Cerebellar cortex (tissue), 1 donor: Measurements from ENCODE around the gene CXorf65.

Experiments used
- DNase-seq: peaks from one replicate; pipeline ENCODE4 v3.0.0-alpha.2; 2015; ENCODE audit warnings: low spot score

The CXorf65 gene

DNA sequence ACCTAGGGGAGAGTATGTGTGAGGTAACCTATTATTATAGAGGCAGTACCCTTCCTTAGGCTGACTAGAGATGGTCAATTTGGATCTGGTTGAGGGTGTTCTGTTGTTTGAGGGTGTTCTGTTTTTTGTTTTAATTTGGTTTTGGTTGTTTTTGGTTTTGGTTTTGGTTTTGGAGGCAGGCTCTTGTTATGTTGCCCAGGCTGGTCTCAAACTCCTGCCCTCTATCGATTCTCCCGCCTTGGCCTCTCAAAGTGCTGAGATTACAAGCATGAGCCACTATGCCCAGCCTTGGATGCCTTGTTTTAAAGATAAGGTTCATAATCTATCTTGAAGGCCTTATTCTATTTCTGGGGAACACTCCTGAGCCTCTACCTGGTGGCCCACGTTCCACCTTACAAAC is 912 bp downstream of the CXorf65 start:
- DNase-seq, result no peak

GRCh38 chrX:71103110-71103983 is 3.2 kb downstream of the CXorf65 start:
- DNase-seq, result no peak

DNA sequence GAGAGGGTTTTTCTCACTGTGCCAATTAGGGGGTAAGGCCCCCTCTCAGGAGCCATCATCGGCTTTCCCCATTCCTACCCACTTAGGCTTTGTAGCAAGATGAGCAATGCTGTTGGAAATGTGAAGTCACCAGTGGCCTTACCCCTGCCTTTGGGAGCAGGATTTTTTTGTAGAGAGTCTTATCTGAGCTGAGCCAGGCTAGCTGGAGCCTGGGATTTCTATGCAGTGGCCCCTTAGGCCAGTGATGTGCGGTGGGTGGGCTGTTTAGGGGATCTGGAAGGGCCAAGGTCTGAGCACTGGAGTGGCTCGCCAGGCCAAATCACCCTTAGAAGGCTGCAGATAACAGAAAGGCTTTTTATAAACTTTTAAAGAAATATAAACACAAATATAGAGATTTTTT is 4.2 kb downstream of the CXorf65 start:
- DNase-seq, result no peak

DNA sequence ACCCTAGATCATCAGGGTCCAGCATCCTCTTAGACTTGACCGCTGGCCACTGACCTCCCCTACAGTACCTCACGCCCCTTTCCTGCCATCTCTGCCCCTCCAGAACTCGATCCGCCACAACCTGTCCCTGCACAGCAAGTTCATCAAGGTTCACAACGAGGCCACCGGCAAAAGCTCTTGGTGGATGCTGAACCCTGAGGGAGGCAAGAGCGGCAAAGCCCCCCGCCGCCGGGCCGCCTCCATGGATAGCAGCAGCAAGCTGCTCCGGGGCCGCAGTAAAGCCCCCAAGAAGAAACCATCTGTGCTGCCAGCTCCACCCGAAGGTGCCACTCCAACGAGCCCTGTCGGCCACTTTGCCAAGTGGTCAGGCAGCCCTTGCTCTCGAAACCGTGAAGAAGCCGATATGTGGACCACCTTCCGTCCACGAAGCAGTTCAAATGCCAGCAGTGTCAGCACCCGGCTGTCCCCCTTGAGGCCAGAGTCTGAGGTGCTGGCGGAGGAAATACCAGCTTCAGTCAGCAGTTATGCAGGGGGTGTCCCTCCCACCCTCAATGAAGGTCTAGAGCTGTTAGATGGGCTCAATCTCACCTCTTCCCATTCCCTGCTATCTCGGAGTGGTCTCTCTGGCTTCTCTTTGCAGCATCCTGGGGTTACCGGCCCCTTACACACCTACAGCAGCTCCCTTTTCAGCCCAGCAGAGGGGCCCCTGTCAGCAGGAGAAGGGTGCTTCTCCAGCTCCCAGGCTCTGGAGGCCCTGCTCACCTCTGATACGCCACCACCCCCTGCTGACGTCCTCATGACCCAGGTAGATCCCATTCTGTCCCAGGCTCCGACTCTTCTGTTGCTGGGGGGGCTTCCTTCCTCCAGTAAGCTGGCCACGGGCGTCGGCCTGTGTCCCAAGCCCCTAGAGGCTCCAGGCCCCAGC is 5.7 kb downstream of the CXorf65 start:
- DNase-seq, result no peak

GRCh38 chrX:71099736-71100135 is 6.8 kb downstream of the CXorf65 start:
- DNase-seq, result no peak

DNA sequence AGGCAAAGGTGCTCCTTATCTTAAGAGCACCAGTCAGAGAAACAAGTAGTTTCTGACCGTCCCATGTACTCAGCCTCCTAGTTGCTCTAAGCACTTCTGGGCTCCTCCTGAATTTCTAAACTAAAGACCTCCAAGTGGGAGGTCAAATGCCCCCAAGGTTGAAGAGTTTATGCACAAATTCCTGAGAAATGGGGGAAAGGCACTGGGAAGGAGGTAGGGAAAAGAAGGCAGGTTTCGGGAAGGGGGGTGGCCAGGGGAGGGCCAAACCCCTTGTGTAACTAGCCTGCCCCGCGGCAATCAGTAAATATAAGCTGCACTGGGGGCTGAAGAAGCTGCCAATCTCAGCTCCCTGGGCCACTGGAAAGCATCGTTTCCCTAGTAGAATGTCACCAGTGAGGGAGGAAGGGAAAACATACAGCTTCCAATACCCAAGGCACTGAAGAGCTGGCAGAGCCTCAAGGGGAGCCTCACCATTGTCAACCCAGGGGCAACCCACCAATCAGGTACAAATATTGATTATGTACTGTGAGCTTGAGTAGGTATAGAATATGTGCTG is 7.5 kb downstream of the CXorf65 start:
- no peak for DNase-seq

GRCh38 chrX:71098302-71098701 is 8.2 kb downstream of the CXorf65 start:
- DNase-seq, result peak; percentile 16

DNA sequence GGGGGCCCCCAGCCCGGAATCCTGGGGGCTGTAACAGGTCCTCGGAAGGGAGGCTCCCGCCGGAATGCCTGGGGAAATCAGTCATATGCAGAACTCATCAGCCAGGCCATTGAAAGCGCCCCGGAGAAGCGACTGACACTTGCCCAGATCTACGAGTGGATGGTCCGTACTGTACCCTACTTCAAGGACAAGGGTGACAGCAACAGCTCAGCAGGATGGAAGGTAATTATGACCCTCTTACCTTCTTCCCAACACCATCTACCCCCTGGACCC is 9.8 kb downstream of the CXorf65 start:
- no peak for DNase-seq

DNA sequence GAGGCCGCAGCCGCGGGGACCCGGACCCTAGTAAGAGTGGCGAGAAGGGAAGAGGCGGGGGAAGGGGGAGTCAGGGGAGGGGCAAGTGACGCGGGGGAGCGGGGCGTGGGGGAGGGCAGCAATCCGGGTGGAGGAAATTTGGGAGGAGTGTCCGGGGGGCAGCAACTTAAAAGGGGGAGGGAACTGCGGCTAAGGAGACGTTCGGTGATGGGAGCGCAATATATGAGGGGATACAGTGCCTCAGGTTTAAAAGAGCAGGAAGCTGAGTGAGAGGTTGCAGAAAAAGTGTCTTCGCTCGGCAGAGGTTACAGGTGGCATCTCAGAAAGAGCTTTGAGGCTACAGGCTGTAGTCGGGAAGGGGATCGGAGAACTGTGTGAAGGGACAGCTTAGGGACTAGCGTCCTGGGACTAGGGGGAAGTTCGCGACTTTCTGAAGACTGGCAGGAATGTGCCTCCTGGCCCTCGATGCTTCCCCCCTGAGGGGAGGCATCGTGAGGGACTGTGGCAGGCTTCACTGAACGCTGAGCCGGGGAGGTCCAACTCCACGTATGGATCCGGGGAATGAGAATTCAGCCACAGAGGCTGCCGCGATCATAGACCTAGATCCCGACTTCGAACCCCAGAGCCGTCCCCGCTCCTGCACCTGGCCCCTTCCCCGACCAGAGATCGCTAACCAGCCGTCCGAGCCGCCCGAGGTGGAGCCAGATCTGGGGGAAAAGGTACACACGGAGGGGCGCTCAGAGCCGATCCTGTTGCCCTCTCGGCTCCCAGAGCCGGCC is 10.4 kb downstream of the CXorf65 start:
- DNase-seq, result peak; percentile 40

DNA sequence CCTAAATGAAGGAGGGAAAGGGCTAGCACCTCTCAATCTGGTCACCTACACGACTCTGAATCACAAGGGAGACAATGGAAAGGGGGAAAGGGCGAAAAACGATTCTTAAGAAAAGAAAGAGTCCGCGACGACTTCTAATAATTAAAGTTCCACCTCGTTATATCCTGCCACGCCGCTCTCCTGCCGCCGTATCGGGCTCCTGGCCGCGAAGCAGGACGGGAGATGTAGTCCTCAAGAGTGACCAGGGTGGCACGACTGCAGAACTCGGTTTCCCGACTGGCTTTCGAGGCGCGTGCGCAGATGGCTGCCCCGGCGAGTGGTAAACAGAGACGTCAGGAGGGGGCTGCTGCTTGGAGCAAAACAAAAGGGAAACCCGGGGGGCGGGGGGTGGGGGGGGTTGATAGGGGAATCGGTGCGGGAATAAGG is 11.0 kb downstream of the CXorf65 start, which contains the start of gene FOXO4:
FOXO4 (plus strand) TSS at position 297 of the 426 bp plus-strand sequence. CDS start 678 bp downstream, outside the sequence.
- DNase-seq, result peak; percentile 91

- DNase-seq, result peak; percentile 4
Measured at GRCh38 chrX:71095033-71095432, 11.5 kb downstream of the CXorf65 start.

GRCh38 chrX:71091263-71091662 is 15.3 kb downstream of the CXorf65 start:
- no peak for DNase-seq

GRCh38 chrX:71085900-71086299 is 20.6 kb downstream of the CXorf65 start:
- no peak for DNase-seq

- no peak for DNase-seq
Measured at GRCh38 chrX:71082822-71083221, 23.7 kb downstream of the CXorf65 start.

- DNase-seq, result no peak
Measured at GRCh38 chrX:71082124-71082647, 24.4 kb downstream of the CXorf65 start.

DNA sequence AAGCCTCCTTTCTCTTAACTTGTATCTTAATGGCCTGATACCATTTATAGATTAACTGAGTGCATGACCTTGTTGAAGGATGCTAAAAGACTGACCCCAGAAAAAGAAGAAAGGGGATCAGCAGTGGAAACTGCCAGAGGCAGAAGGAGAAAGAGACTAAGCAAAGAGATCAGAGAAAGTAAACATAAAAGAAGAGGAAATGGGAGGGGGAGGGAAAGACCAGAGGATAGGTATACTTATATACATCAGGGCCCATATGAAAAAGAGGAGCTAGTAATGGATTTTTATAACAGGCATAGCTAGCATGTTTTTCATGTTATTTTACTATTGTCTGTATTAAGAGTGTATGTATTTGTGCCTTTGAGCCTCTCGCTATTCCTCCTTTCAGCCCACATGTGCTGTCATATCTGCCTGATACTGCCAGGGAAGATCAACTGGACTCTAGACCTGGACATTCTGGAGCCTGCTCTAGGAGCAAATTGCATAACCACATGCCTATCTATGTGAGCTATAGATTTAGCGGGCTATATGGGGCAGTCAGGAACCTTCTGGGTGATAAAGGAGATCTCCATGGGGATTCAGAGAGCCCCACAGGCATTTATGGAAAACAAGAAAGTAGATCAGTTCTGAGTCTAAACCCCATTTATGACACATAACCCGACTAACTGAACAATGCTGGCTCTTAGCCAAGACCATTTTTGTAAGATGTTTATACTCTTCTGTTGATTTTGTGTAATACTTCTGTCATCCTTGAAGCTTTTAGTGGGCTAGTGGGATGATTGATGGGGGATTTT is 25.0 kb downstream of the CXorf65 start:
- no peak for DNase-seq

GRCh38 chrX:71070531-71070930 is 36.0 kb downstream of the CXorf65 start:
- no peak for DNase-seq

GRCh38 chrX:71068044-71068918 is 38.3 kb downstream of the CXorf65 start, which contains the start of gene SNX12:
Gene SNX12, minus strand, starts transcription at chrX:71068334. Its CDS starts 28 bp downstream, at chrX:71068306.
- DNase-seq, result peak; percentile 96

- peak; percentile 26 for DNase-seq
Measured at GRCh38 chrX:71067712-71068043, 38.9 kb downstream of the CXorf65 start.

DNA sequence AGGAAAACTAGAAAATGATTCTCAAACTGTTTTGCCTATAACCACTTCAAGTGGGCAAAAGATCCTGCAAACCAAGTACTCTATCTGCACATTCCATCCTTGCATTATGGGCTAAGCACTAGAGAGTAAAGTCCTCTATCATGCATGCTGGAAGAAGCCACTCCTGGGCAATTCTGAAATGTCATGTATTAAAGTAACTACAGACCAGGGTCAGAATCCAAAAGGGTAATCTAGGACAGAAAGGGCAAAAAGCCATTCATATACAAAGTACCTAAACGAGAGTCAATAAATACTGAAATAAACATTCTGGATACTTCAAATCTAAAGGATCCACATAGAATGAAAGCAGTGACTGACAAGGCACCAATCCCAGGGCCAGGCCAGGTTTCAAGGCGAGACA is 39.5 kb downstream of the CXorf65 start:
- DNase-seq, result peak; percentile 2
